HCT116 (cell line): Measurements from ENCODE around the gene PCBP3. TPM values are rescaled to one million over a fixed set of nuclear protein-coding genes. Genes with fewer than 3 reads are reported as not detected.

Experiments used
- ATAC-seq: fragments of 200-7000 bp; cut with Tn5 transposase; 2 replicates; pipeline ENCODE4 v1.9.1; 2020; ENCODE audit warnings: mild to moderate bottlenecking, moderate library complexity
- BruUV-seq: library from RNA; stranded (reverse); fragments of 400-500 nt; replicated peaks from 2 replicates; lab custom pipeline; 2021; lab: Mats Ljungman, UMichigan
- CTCF ChIA-PET: fragments of 300-600 bp; sonication (Branson Sonifier 250); formaldehyde crosslinking; loops from one replicate; lab custom pipeline; 2021; ENCODE audit warnings: antibody characterized with exemption; lab: Charles Lee
- POLR2A ChIA-PET: fragments of 300-600, 350-600 bp; sonication (Branson Sonifier 250); formaldehyde crosslinking; loops from one replicate; lab custom pipeline; 2021; ENCODE audit warnings: antibody characterized with exemption; lab: Charles Lee
- RAD21 ChIA-PET, 2 experiments: fragments of 300-600 bp; sonication (Branson Sonifier 250); formaldehyde crosslinking; loops; one replicate each; lab custom pipeline; 2023; ENCODE audit warnings: low total read pairs in 2 of 2; ENCODE audit not compliant: uncharacterized antibody in 2 of 2, unreplicated experiment in 2 of 2, low non-redundant PET in 1 of 2; lab: Charles Lee
- DNase-seq: peaks from one replicate; pipeline ENCODE4 v3.0.0-alpha.2; 2010; ENCODE audit warnings: low read depth, low spot score
- H2AFZ ChIP-seq: fragments of 200-600 bp; shearing (Covaris generic), sonication (generic); 2 replicates; pipeline ENCODE4 v1.6.1; 2017; ENCODE audit warnings: low read depth, mixed run types, mixed read lengths, antibody characterized with exemption, low read length; ENCODE audit not compliant: poor library complexity, severe bottlenecking
- H3K27ac ChIP-seq: 2 replicates; pipeline ENCODE4 v1.5.1; 2012; ENCODE audit warnings: low read depth, low read length
- H3K27me3 ChIP-seq: fragments of 200-600 bp; sonication (generic); 2 replicates; pipeline ENCODE4 v1.6.1; 2016; ENCODE audit warnings: mixed run types, low read length, mixed read lengths; ENCODE audit not compliant: insufficient read depth
- H3K36me3 ChIP-seq, 2 experiments: fragments of 200-500 bp in 1 of 2; fragments of 200-600 bp in 1 of 2; sonication (Bioruptor generic) in 1 of 2; sonication (generic) in 1 of 2; 2 replicates each; pipeline versions ENCODE4 v1.5.1 to v1.6.1; 2014 to 2016; ENCODE audit warnings: low read length in 2 of 2, inconsistent platforms in 1 of 2, mixed read lengths in 1 of 2, mixed run types in 1 of 2; ENCODE audit not compliant: insufficient read depth in 2 of 2, control insufficient read depth in 1 of 2
- H3K4me1 ChIP-seq, 2 experiments: fragments of 200-600 bp in 1 of 2; sonication (generic) in 1 of 2; 2 replicates each; pipeline versions ENCODE4 v1.5.1 to v1.6.1; 2012 to 2017; ENCODE audit warnings: low read length in 2 of 2, inconsistent platforms in 1 of 2, mild to moderate bottlenecking in 1 of 2, mixed read lengths in 1 of 2, mixed run types in 1 of 2, moderate library complexity in 1 of 2; ENCODE audit not compliant: insufficient read depth in 2 of 2, control insufficient read depth in 1 of 2
- H3K4me2 ChIP-seq: fragments of 200-600 bp; sonication (generic); 2 replicates; pipeline ENCODE4 v1.6.1; 2017; ENCODE audit warnings: mixed run types, low read length, mixed read lengths
- H3K4me3 ChIP-seq, 2 experiments: fragments of 200-600 bp in 1 of 2; sonication (generic) in 1 of 2; replicated peaks in 1 of 2; 2 replicates each; pipeline ENCODE4 v1.5.1; 2011 to 2016; ENCODE audit warnings: low read length in 2 of 2, control low read depth in 1 of 2, low read depth in 1 of 2, mild to moderate bottlenecking in 1 of 2, mixed read lengths in 1 of 2, mixed run types in 1 of 2
- H3K79me2 ChIP-seq: fragments of 200-600 bp; sonication (generic); 2 replicates; pipeline ENCODE4 v1.6.1; 2017; ENCODE audit warnings: mild to moderate bottlenecking, mixed run types, low read length, moderate library complexity, mixed read lengths; ENCODE audit not compliant: insufficient read depth
- H3K9ac ChIP-seq: fragments of 200-600 bp; sonication (generic); 2 replicates; pipeline ENCODE4 v1.6.1; 2016; ENCODE audit warnings: low read length, mixed read lengths
- H3K9me2 ChIP-seq: fragments of 200-600 bp; sonication (generic), shearing (Covaris generic); 2 replicates; pipeline ENCODE4 v1.6.1; 2017; ENCODE audit warnings: mixed run types, mild to moderate bottlenecking, moderate library complexity; ENCODE audit not compliant: insufficient read depth
- H3K9me3 ChIP-seq, 2 experiments: fragments of 200-500 bp in 1 of 2; fragments of 200-600 bp in 1 of 2; sonication (Bioruptor generic) in 1 of 2; sonication (generic) in 1 of 2; 2 replicates each; pipeline ENCODE4 v1.6.1; 2014 to 2017; ENCODE audit warnings: low read length in 2 of 2, mixed read lengths in 2 of 2, inconsistent platforms in 1 of 2, low read depth in 1 of 2, mild to moderate bottlenecking in 1 of 2, mixed run types in 1 of 2, moderate library complexity in 1 of 2; ENCODE audit not compliant: control insufficient read depth in 1 of 2, insufficient read depth in 1 of 2
- H4K20me1 ChIP-seq: fragments of 200-600 bp; sonication (generic), shearing (Covaris generic); 2 replicates; pipeline ENCODE4 v1.6.1; 2017; ENCODE audit warnings: mixed run types, mild to moderate bottlenecking, moderate library complexity; ENCODE audit not compliant: insufficient read depth
- CBX3 ChIP-seq: IDR thresholded peaks from 2 replicates; pipeline ENCODE4 v1.6.1; 2012; ENCODE audit warnings: low read depth
- CEBPB ChIP-seq: IDR thresholded peaks from 2 replicates; pipeline ENCODE4 v1.6.1; 2012; ENCODE audit warnings: low read depth
- EGR1 ChIP-seq: IDR thresholded peaks from 2 replicates; pipeline ENCODE4 v1.6.1; 2012; ENCODE audit warnings: low read depth
- ELF1 ChIP-seq: IDR thresholded peaks from 2 replicates; pipeline ENCODE4 v1.6.1; 2012; ENCODE audit warnings: low read depth, borderline replicate concordance
- MAX ChIP-seq: IDR thresholded peaks from 2 replicates; pipeline ENCODE4 v1.6.1; 2012
- POLR2A ChIP-seq: IDR thresholded peaks from 2 replicates; pipeline ENCODE4 v1.7.0; 2011; ENCODE audit warnings: borderline replicate concordance; ENCODE audit not compliant: insufficient read depth, insufficient read length; ENCODE audit errors: extremely low read depth
- RAD21 ChIP-seq: IDR thresholded peaks from 2 replicates; pipeline ENCODE4 v1.6.1; 2012; ENCODE audit warnings: low read depth, mild to moderate bottlenecking
- REST ChIP-seq: IDR thresholded peaks from 2 replicates; pipeline ENCODE4 v1.6.1; 2012; ENCODE audit warnings: low read depth
- SP1 ChIP-seq: IDR thresholded peaks from 2 replicates; pipeline ENCODE4 v1.6.1; 2012; ENCODE audit warnings: low read depth
- TCF7L2 ChIP-seq: IDR thresholded peaks from 2 replicates; pipeline ENCODE4 v1.7.0; 2011; ENCODE audit warnings: borderline replicate concordance, inconsistent platforms; ENCODE audit not compliant: insufficient read depth, insufficient read length; ENCODE audit errors: extremely low read depth
- ZNF274 ChIP-seq: fragments of 200-500 bp; sonication (Bioruptor generic); IDR thresholded peaks from 2 replicates; pipeline ENCODE4 v1.6.1; 2014; ENCODE audit warnings: mild to moderate bottlenecking, low read depth, low read length, inconsistent platforms
- intact Hi-C: fragments of 100-400 bp; cut with micrococcal nuclease; formaldehyde crosslinking; loops from 2 replicates; pipeline ENCODE4 v1.10.0; 2022
- total RNA-seq: library from RNA; stranded (reverse); gene quantifications from one replicate; pipeline ENCODE4 v1.2.1, GENCODE V29; 2021; ENCODE audit not compliant: unreplicated experiment

Gene PCBP3
- total RNA-seq, 1 experiment from 2014 or later = 3.1 TPM

- H2AFZ ChIP-seq = no peak overlapping the region
- no peaks in the 10 kb centered on the region for H3K9me2 ChIP-seq
- H3K36me3 ChIP-seq = no peaks in the 10 kb centered on the region
- no peaks in the 10 kb centered on the region for H3K27me3 ChIP-seq
- intact Hi-C loops = no loop called here
- ChIA-PET RAD21 (no interaction called here), POLR2A (no interaction called here), CTCF (interaction anchor here (1.0 kb wide), 1 partner anchor 8 kb away, joined by 3 read pairs; no protein-coding TSS in a partner anchor)
- H3K9ac ChIP-seq = no peak overlapping the region
- no peaks in the 10 kb centered on the region for H4K20me1 ChIP-seq
- no peak overlapping the region for H3K27ac ChIP-seq
- peaks cover 0 to 8% of the 10 kb centered on the region in 2 experiments; a peak in 2 of 4 replicates for H3K4me1 ChIP-seq
- H3K9me3 ChIP-seq = no peaks in the 10 kb centered on the region
- no peak for DNase-seq
- ATAC-seq = no peak
- no TSS peak for BruUV-seq
- no peak overlapping the region for H3K4me2 ChIP-seq
- TF ChIP-seq CBX3 (no peak), MAX (no peak), ZNF274 (no peak), ELF1 (no peak), RAD21 (no peak), POLR2A (no peak), SP1 (no peak), TCF7L2 (no peak), CEBPB (no peak), EGR1 (no peak), REST (no peak)
- H3K4me3 ChIP-seq = no peak overlapping the region
- H3K79me2 ChIP-seq = no peaks in the 10 kb centered on the region
Measured at GRCh38 chr21:45877171-45877438, 233.6 kb downstream of the PCBP3 start.
